HCT116 (cell line): ENCODE measurements around the gene ROBO1. TPM values are rescaled to one million over a fixed set of nuclear protein-coding genes. Genes with fewer than 3 reads are reported as not detected.

Source experiments
- ATAC-seq: fragments of 200-7000 bp; cut with Tn5 transposase; 2 replicates; pipeline ENCODE4 v1.9.1; 2020; ENCODE audit warnings: mild to moderate bottlenecking, moderate library complexity
- BruUV-seq: library from RNA; stranded (reverse); fragments of 400-500 nt; replicated peaks from 2 replicates; lab custom pipeline; 2021; lab: Mats Ljungman, UMichigan
- CTCF ChIA-PET: fragments of 300-600 bp; sonication (Branson Sonifier 250); formaldehyde crosslinking; loops from one replicate; lab custom pipeline; 2021; ENCODE audit warnings: antibody characterized with exemption; lab: Charles Lee
- POLR2A ChIA-PET: fragments of 300-600, 350-600 bp; sonication (Branson Sonifier 250); formaldehyde crosslinking; loops from one replicate; lab custom pipeline; 2021; ENCODE audit warnings: antibody characterized with exemption; lab: Charles Lee
- RAD21 ChIA-PET, 2 experiments: fragments of 300-600 bp; sonication (Branson Sonifier 250); formaldehyde crosslinking; loops; one replicate each; lab custom pipeline; 2023; ENCODE audit warnings: low total read pairs in 2 of 2; ENCODE audit not compliant: uncharacterized antibody in 2 of 2, unreplicated experiment in 2 of 2, low non-redundant PET in 1 of 2; lab: Charles Lee
- DNase-seq: peaks from one replicate; pipeline ENCODE4 v3.0.0-alpha.2; 2010; ENCODE audit warnings: low read depth, low spot score
- H2AFZ ChIP-seq: fragments of 200-600 bp; shearing (Covaris generic), sonication (generic); 2 replicates; pipeline ENCODE4 v1.6.1; 2017; ENCODE audit warnings: low read depth, mixed run types, mixed read lengths, antibody characterized with exemption, low read length; ENCODE audit not compliant: poor library complexity, severe bottlenecking
- H3K27ac ChIP-seq: 2 replicates; pipeline ENCODE4 v1.5.1; 2012; ENCODE audit warnings: low read depth, low read length
- H3K27me3 ChIP-seq: fragments of 200-600 bp; sonication (generic); 2 replicates; pipeline ENCODE4 v1.6.1; 2016; ENCODE audit warnings: mixed run types, low read length, mixed read lengths; ENCODE audit not compliant: insufficient read depth
- H3K36me3 ChIP-seq, 2 experiments: fragments of 200-500 bp in 1 of 2; fragments of 200-600 bp in 1 of 2; sonication (Bioruptor generic) in 1 of 2; sonication (generic) in 1 of 2; 2 replicates each; pipeline versions ENCODE4 v1.5.1 to v1.6.1; 2014 to 2016; ENCODE audit warnings: low read length in 2 of 2, inconsistent platforms in 1 of 2, mixed read lengths in 1 of 2, mixed run types in 1 of 2; ENCODE audit not compliant: insufficient read depth in 2 of 2, control insufficient read depth in 1 of 2
- H3K4me1 ChIP-seq, 2 experiments: fragments of 200-600 bp in 1 of 2; sonication (generic) in 1 of 2; 2 replicates each; pipeline versions ENCODE4 v1.5.1 to v1.6.1; 2012 to 2017; ENCODE audit warnings: low read length in 2 of 2, inconsistent platforms in 1 of 2, mild to moderate bottlenecking in 1 of 2, mixed read lengths in 1 of 2, mixed run types in 1 of 2, moderate library complexity in 1 of 2; ENCODE audit not compliant: insufficient read depth in 2 of 2, control insufficient read depth in 1 of 2
- H3K4me2 ChIP-seq: fragments of 200-600 bp; sonication (generic); 2 replicates; pipeline ENCODE4 v1.6.1; 2017; ENCODE audit warnings: mixed run types, low read length, mixed read lengths
- H3K4me3 ChIP-seq, 2 experiments: fragments of 200-600 bp in 1 of 2; sonication (generic) in 1 of 2; replicated peaks in 1 of 2; 2 replicates each; pipeline ENCODE4 v1.5.1; 2011 to 2016; ENCODE audit warnings: low read length in 2 of 2, control low read depth in 1 of 2, low read depth in 1 of 2, mild to moderate bottlenecking in 1 of 2, mixed read lengths in 1 of 2, mixed run types in 1 of 2
- H3K79me2 ChIP-seq: fragments of 200-600 bp; sonication (generic); 2 replicates; pipeline ENCODE4 v1.6.1; 2017; ENCODE audit warnings: mild to moderate bottlenecking, mixed run types, low read length, moderate library complexity, mixed read lengths; ENCODE audit not compliant: insufficient read depth
- H3K9ac ChIP-seq: fragments of 200-600 bp; sonication (generic); 2 replicates; pipeline ENCODE4 v1.6.1; 2016; ENCODE audit warnings: low read length, mixed read lengths
- H3K9me2 ChIP-seq: fragments of 200-600 bp; sonication (generic), shearing (Covaris generic); 2 replicates; pipeline ENCODE4 v1.6.1; 2017; ENCODE audit warnings: mixed run types, mild to moderate bottlenecking, moderate library complexity; ENCODE audit not compliant: insufficient read depth
- H3K9me3 ChIP-seq, 2 experiments: fragments of 200-500 bp in 1 of 2; fragments of 200-600 bp in 1 of 2; sonication (Bioruptor generic) in 1 of 2; sonication (generic) in 1 of 2; 2 replicates each; pipeline ENCODE4 v1.6.1; 2014 to 2017; ENCODE audit warnings: low read length in 2 of 2, mixed read lengths in 2 of 2, inconsistent platforms in 1 of 2, low read depth in 1 of 2, mild to moderate bottlenecking in 1 of 2, mixed run types in 1 of 2, moderate library complexity in 1 of 2; ENCODE audit not compliant: control insufficient read depth in 1 of 2, insufficient read depth in 1 of 2
- H4K20me1 ChIP-seq: fragments of 200-600 bp; sonication (generic), shearing (Covaris generic); 2 replicates; pipeline ENCODE4 v1.6.1; 2017; ENCODE audit warnings: mixed run types, mild to moderate bottlenecking, moderate library complexity; ENCODE audit not compliant: insufficient read depth
- CBX3 ChIP-seq: IDR thresholded peaks from 2 replicates; pipeline ENCODE4 v1.6.1; 2012; ENCODE audit warnings: low read depth
- CEBPB ChIP-seq: IDR thresholded peaks from 2 replicates; pipeline ENCODE4 v1.6.1; 2012; ENCODE audit warnings: low read depth
- CTCF ChIP-seq, 3 experiments: fragments of 200-600 bp in 1 of 3; sonication (generic) in 1 of 3; IDR thresholded peaks in 2 of 3; conservative IDR thresholded peaks in 1 of 3; 2 replicates each; pipeline ENCODE4 v1.5.1; 2012 to 2017; ENCODE audit warnings: low read depth in 2 of 3, low read length in 2 of 3, antibody characterized with exemption in 1 of 3, borderline replicate concordance in 1 of 3, control low read depth in 1 of 3, mild to moderate bottlenecking in 1 of 3, mixed read lengths in 1 of 3, mixed run types in 1 of 3, moderate library complexity in 1 of 3; ENCODE audit not compliant: insufficient read depth in 1 of 3
- EGR1 ChIP-seq: IDR thresholded peaks from 2 replicates; pipeline ENCODE4 v1.6.1; 2012; ENCODE audit warnings: low read depth
- ELF1 ChIP-seq: IDR thresholded peaks from 2 replicates; pipeline ENCODE4 v1.6.1; 2012; ENCODE audit warnings: low read depth, borderline replicate concordance
- EZH2 ChIP-seq: fragments of 200-600 bp; sonication (generic); IDR thresholded peaks from 2 replicates; pipeline ENCODE4 v1.6.1; 2017; ENCODE audit warnings: antibody characterized with exemption, mixed run types
- EZH2phosphoT487 ChIP-seq: fragments of 200-600 bp; IDR thresholded peaks from 2 replicates; pipeline ENCODE4 v1.6.1; 2018; ENCODE audit warnings: antibody characterized with exemption, borderline replicate concordance
- FOSL1 ChIP-seq: IDR thresholded peaks from 2 replicates; pipeline ENCODE4 v1.6.1; 2012; ENCODE audit warnings: low read depth
- JUND ChIP-seq: IDR thresholded peaks from 2 replicates; pipeline ENCODE4 v1.6.1; 2012
- MAX ChIP-seq: IDR thresholded peaks from 2 replicates; pipeline ENCODE4 v1.6.1; 2012
- POLR2A ChIP-seq: IDR thresholded peaks from 2 replicates; pipeline ENCODE4 v1.7.0; 2011; ENCODE audit warnings: borderline replicate concordance; ENCODE audit not compliant: insufficient read depth, insufficient read length; ENCODE audit errors: extremely low read depth
- POLR2AphosphoS5 ChIP-seq: IDR thresholded peaks from 2 replicates; pipeline ENCODE4 v1.6.1; 2011; ENCODE audit warnings: mild to moderate bottlenecking, low read depth, low read length, moderate library complexity
- RAD21 ChIP-seq: IDR thresholded peaks from 2 replicates; pipeline ENCODE4 v1.6.1; 2012; ENCODE audit warnings: low read depth, mild to moderate bottlenecking
- SIN3A ChIP-seq: IDR thresholded peaks from 2 replicates; pipeline ENCODE4 v1.6.1; 2012; ENCODE audit warnings: low read depth
- SP1 ChIP-seq: IDR thresholded peaks from 2 replicates; pipeline ENCODE4 v1.6.1; 2012; ENCODE audit warnings: low read depth
- SRF ChIP-seq: IDR thresholded peaks from 2 replicates; pipeline ENCODE4 v1.6.1; 2012; ENCODE audit warnings: low read depth
- YY1 ChIP-seq: IDR thresholded peaks from 2 replicates; pipeline ENCODE4 v1.6.1; 2011; ENCODE audit warnings: low read length, low read depth, moderate library complexity, mild to moderate bottlenecking; ENCODE audit not compliant: insufficient replicate concordance; ENCODE audit errors: extremely low read depth
- ZFX ChIP-seq: fragments of 450-650 bp; IDR thresholded peaks from 2 replicates; pipeline ENCODE4 v1.6.1; 2017
- ZNF274 ChIP-seq: fragments of 200-500 bp; sonication (Bioruptor generic); IDR thresholded peaks from 2 replicates; pipeline ENCODE4 v1.6.1; 2014; ENCODE audit warnings: mild to moderate bottlenecking, low read depth, low read length, inconsistent platforms
- intact Hi-C: fragments of 100-400 bp; cut with micrococcal nuclease; formaldehyde crosslinking; loops from 2 replicates; pipeline ENCODE4 v1.10.0; 2022
- total RNA-seq: library from RNA; stranded (reverse); gene quantifications from one replicate; pipeline ENCODE4 v1.2.1, GENCODE V29; 2021; ENCODE audit not compliant: unreplicated experiment
- TF ChIP-seq, protein P1 (sequence below): IDR thresholded peaks from 2 replicates; pipeline ENCODE4 v1.6.1; 2012; ENCODE audit warnings: low read depth

ROBO1 gene
- total RNA-seq, 1 experiment from 2014 or later = 0.27 TPM

- TF ChIP-seq POLR2AphosphoS5 (no peak), RAD21 (no peak), EZH2phosphoT487 (no peak), CBX3 (no peak), EZH2 (no peak)
Measured at GRCh38 chr3:78999139-78999538, 768.7 kb downstream of the ROBO1 start (continued).

GRCh38 chr3:78995087-78995486 is 772.7 kb downstream of the ROBO1 start:
- BruUV-seq = no TSS peak
- Histone ChIP-seq H2AFZ (no peak overlapping the region), H3K79me2 (no peaks in the 10 kb centered on the region), H4K20me1 (no peaks in the 10 kb centered on the region), H3K36me3 (no peaks in the 10 kb centered on the region), H3K27ac (no peak overlapping the region), H3K9me2 (no peaks in the 10 kb centered on the region), H3K9ac (no peak overlapping the region), H3K9me3 (peaks cover 9 to 26% of the 10 kb centered on the region in 2 experiments; a peak in 2 of 4 replicates), H3K27me3 (no peaks in the 10 kb centered on the region), H3K4me1 (no peaks in the 10 kb centered on the region), H3K4me3 (no peak overlapping the region), H3K4me2 (no peak overlapping the region)
- DNase-seq = no peak
- intact Hi-C loops = no loop called here
- TF ChIP-seq CTCF (IDR thresholded peaks at IDR 0.05 in 2 of 3, conservative IDR thresholded peaks at IDR 0.05 in 1 of 3; ENCODE audit: borderline replicate concordance in 1 of 3, insufficient read depth in 1 of 3, low read depth in 2 of 3, low read length in 2 of 3) (no peak), JUND (no peak), RAD21 (no peak), YY1 (no peak), ELF1 (no peak), CEBPB (no peak), SIN3A (no peak), POLR2A (no peak), EZH2 (no peak), CBX3 (no peak), SRF (no peak), EGR1 (no peak), ZFX (no peak), ZNF274 (no peak), SP1 (no peak), FOSL1 (no peak), MAX (no peak)
- TF ChIP-seq, protein P1, sequence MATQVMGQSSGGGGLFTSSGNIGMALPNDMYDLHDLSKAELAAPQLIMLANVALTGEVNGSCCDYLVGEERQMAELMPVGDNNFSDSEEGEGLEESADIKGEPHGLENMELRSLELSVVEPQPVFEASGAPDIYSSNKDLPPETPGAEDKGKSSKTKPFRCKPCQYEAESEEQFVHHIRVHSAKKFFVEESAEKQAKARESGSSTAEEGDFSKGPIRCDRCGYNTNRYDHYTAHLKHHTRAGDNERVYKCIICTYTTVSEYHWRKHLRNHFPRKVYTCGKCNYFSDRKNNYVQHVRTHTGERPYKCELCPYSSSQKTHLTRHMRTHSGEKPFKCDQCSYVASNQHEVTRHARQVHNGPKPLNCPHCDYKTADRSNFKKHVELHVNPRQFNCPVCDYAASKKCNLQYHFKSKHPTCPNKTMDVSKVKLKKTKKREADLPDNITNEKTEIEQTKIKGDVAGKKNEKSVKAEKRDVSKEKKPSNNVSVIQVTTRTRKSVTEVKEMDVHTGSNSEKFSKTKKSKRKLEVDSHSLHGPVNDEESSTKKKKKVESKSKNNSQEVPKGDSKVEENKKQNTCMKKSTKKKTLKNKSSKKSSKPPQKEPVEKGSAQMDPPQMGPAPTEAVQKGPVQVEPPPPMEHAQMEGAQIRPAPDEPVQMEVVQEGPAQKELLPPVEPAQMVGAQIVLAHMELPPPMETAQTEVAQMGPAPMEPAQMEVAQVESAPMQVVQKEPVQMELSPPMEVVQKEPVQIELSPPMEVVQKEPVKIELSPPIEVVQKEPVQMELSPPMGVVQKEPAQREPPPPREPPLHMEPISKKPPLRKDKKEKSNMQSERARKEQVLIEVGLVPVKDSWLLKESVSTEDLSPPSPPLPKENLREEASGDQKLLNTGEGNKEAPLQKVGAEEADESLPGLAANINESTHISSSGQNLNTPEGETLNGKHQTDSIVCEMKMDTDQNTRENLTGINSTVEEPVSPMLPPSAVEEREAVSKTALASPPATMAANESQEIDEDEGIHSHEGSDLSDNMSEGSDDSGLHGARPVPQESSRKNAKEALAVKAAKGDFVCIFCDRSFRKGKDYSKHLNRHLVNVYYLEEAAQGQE = no peak
- ATAC-seq = no peak
- ChIA-PET CTCF (no interaction called here), POLR2A (no interaction called here), RAD21 (no interaction called here)
